ENCODE measurements around the gene CTNNA3. TPM values are rescaled to one million over a fixed set of nuclear protein-coding genes. Genes with fewer than 3 reads are reported as not detected.

Gene CTNNA3
- total and polyA plus RNA-seq, 5 experiments from 2014 or later = not detected

GRCh38 chr10:67022099-67022498 is 673.9 kb downstream of the CTNNA3 start:
- DNase-seq = no peak
- Mint-ChIP-seq H3K4me1 (no peaks in the 10 kb centered on the region), H3K27ac (no peak overlapping the region), H3K9me3 (peaks cover 0 to 16% (median 5%) of the 10 kb centered on the region in 9 donors), H3K27me3 (no peaks in the 10 kb centered on the region), H3K4me3 (no peak overlapping the region), H3K36me3 (no peaks in the 10 kb centered on the region)
- POLR2A ChIA-PET = no interaction called here
- ATAC-seq = no peak

GRCh38 chr10:67017218-67017617 is 678.8 kb downstream of the CTNNA3 start:
- peaks cover 0 to 11% (median 0%) of the 10 kb centered on the region in 9 donors for H3K9me3 Mint-ChIP-seq
- DNase-seq = no peak
- POLR2A ChIA-PET = no interaction called here
- no peak overlapping the region for H3K4me3 Mint-ChIP-seq
- no peaks in the 10 kb centered on the region for H3K27me3 Mint-ChIP-seq
- H3K27ac Mint-ChIP-seq = no peak overlapping the region
- no peaks in the 10 kb centered on the region for H3K36me3 Mint-ChIP-seq
- no peaks in the 10 kb centered on the region for H3K4me1 Mint-ChIP-seq
- ATAC-seq = no peak

GRCh38 chr10:67015225-67015624 is 680.8 kb downstream of the CTNNA3 start:
- Mint-ChIP-seq H3K27ac (no peak overlapping the region), H3K9me3 (peaks cover 0 to 11% (median 0%) of the 10 kb centered on the region in 9 donors), H3K4me3 (no peak overlapping the region), H3K4me1 (no peaks in the 10 kb centered on the region), H3K36me3 (no peaks in the 10 kb centered on the region), H3K27me3 (peaks cover 0 to 3% (median 0%) of the 10 kb centered on the region in 5 donors)
- DNase-seq (no peak), ATAC-seq (no peak)
- POLR2A ChIA-PET = no interaction called here

- POLR2A ChIA-PET = no interaction called here
- peaks cover 0 to 9% (median 0%) of the 10 kb centered on the region in 5 donors for H3K27me3 Mint-ChIP-seq
- H3K36me3 Mint-ChIP-seq = no peaks in the 10 kb centered on the region
- H3K4me1 Mint-ChIP-seq = no peaks in the 10 kb centered on the region
- H3K9me3 Mint-ChIP-seq = peaks cover 0 to 11% (median 0%) of the 10 kb centered on the region in 9 donors
- no peak overlapping the region for H3K27ac Mint-ChIP-seq
- no peak overlapping the region for H3K4me3 Mint-ChIP-seq
- DNase-seq (no peak), ATAC-seq (no peak)
Measured at GRCh38 chr10:67011981-67012380, 684.0 kb downstream of the CTNNA3 start.

GRCh38 chr10:67011480-67011879 is 684.5 kb downstream of the CTNNA3 start:
- no peak for ATAC-seq

GRCh38 chr10:67005981-67006380 is 690.0 kb downstream of the CTNNA3 start:
- ATAC-seq (no peak), DNase-seq (no peak)
- POLR2A ChIA-PET = no interaction called here
- H3K27me3 Mint-ChIP-seq = peaks cover 0 to 9% (median 0%) of the 10 kb centered on the region in 5 donors
- H3K4me3 Mint-ChIP-seq = no peak overlapping the region
- peaks cover 0 to 8% (median 0%) of the 10 kb centered on the region in 9 donors for H3K9me3 Mint-ChIP-seq
- H3K36me3 Mint-ChIP-seq = no peaks in the 10 kb centered on the region
- no peak overlapping the region for H3K27ac Mint-ChIP-seq
- H3K4me1 Mint-ChIP-seq = no peaks in the 10 kb centered on the region

More at GRCh38 chr10:67011480-67011879, 684.5 kb downstream of the CTNNA3 start:
- no peaks in the 10 kb centered on the region for H3K36me3 Mint-ChIP-seq
- no peak for DNase-seq
- no peak overlapping the region for H3K4me3 Mint-ChIP-seq
- H3K27me3 Mint-ChIP-seq = peaks cover 0 to 9% (median 0%) of the 10 kb centered on the region in 5 donors
- peaks cover 0 to 11% (median 0%) of the 10 kb centered on the region in 9 donors for H3K9me3 Mint-ChIP-seq
- POLR2A ChIA-PET = interaction anchor here (0.6 kb wide), 1 partner anchor 334 kb away, joined by 4 read pairs; no protein-coding TSS in a partner anchor
- no peaks in the 10 kb centered on the region for H3K4me1 Mint-ChIP-seq
- no peak overlapping the region for H3K27ac Mint-ChIP-seq

GRCh38 chr10:67004690-67005089 is 691.3 kb downstream of the CTNNA3 start:
- POLR2A ChIA-PET = no interaction called here
- DNase-seq = no peak

GRCh38 chr10:66999762-67000545 is 696.0 kb downstream of the CTNNA3 start:
- no peak overlapping the region for H3K4me3 Mint-ChIP-seq
- ATAC-seq (no peak), DNase-seq (no peak)
- H3K36me3 Mint-ChIP-seq = no peaks in the 10 kb centered on the region
- peaks cover 0 to 8% (median 0%) of the 10 kb centered on the region in 9 donors for H3K9me3 Mint-ChIP-seq
- no peak overlapping the region for H3K27ac Mint-ChIP-seq
- no peaks in the 10 kb centered on the region for H3K4me1 Mint-ChIP-seq
- POLR2A ChIA-PET = no interaction called here
- H3K27me3 Mint-ChIP-seq = no peaks in the 10 kb centered on the region

More at GRCh38 chr10:67004690-67005089, 691.3 kb downstream of the CTNNA3 start:
- Mint-ChIP-seq H3K9me3 (peaks cover 0 to 12% (median 0%) of the 10 kb centered on the region in 9 donors), H3K4me3 (no peak overlapping the region), H3K4me1 (no peaks in the 10 kb centered on the region), H3K36me3 (no peaks in the 10 kb centered on the region), H3K27ac (no peak overlapping the region), H3K27me3 (peaks cover 0 to 6% (median 0%) of the 10 kb centered on the region in 5 donors)
- no peak for ATAC-seq

GRCh38 chr10:66996996-66997395 is 699.0 kb downstream of the CTNNA3 start:
- DNase-seq (no peak), ATAC-seq (no peak)
- Mint-ChIP-seq H3K27me3 (no peaks in the 10 kb centered on the region), H3K4me3 (no peak overlapping the region), H3K4me1 (no peaks in the 10 kb centered on the region), H3K9me3 (peaks cover 0 to 8% (median 0%) of the 10 kb centered on the region in 9 donors), H3K27ac (no peak overlapping the region), H3K36me3 (no peaks in the 10 kb centered on the region)
- POLR2A ChIA-PET = no interaction called here

GRCh38 chr10:66990143-66990830 is 705.7 kb downstream of the CTNNA3 start:
- Mint-ChIP-seq H3K9me3 (peaks cover 0 to 12% (median 0%) of the 10 kb centered on the region in 9 donors), H3K36me3 (no peaks in the 10 kb centered on the region), H3K27ac (no peak overlapping the region), H3K4me1 (no peaks in the 10 kb centered on the region), H3K4me3 (no peak overlapping the region), H3K27me3 (no peaks in the 10 kb centered on the region)
- DNase-seq (no peak), ATAC-seq (no peak)
- POLR2A ChIA-PET = no interaction called here

GRCh38 chr10:66983475-66983818 is 712.5 kb downstream of the CTNNA3 start:
- POLR2A ChIA-PET = no interaction called here
- H3K27me3 Mint-ChIP-seq = peaks cover 0 to 4% (median 2%) of the 10 kb centered on the region in 5 donors
- H3K36me3 Mint-ChIP-seq = no peaks in the 10 kb centered on the region
- no peaks in the 10 kb centered on the region for H3K4me1 Mint-ChIP-seq
- peaks cover 0 to 10% (median 0%) of the 10 kb centered on the region in 9 donors for H3K9me3 Mint-ChIP-seq
- no peak overlapping the region for H3K27ac Mint-ChIP-seq
- no peak overlapping the region for H3K4me3 Mint-ChIP-seq
- DNase-seq (no peak), ATAC-seq (no peak)

GRCh38 chr10:66982792-66983474 is 713.1 kb downstream of the CTNNA3 start:
- Mint-ChIP-seq H3K36me3 (no peaks in the 10 kb centered on the region), H3K27ac (no peak overlapping the region), H3K27me3 (peaks cover 0 to 4% (median 2%) of the 10 kb centered on the region in 5 donors), H3K9me3 (peaks cover 0 to 10% (median 0%) of the 10 kb centered on the region in 9 donors), H3K4me1 (no peaks in the 10 kb centered on the region), H3K4me3 (no peak overlapping the region)
- ATAC-seq (no peak), DNase-seq (no peak)
- POLR2A ChIA-PET = no interaction called here

- Mint-ChIP-seq H3K4me3 (no peak overlapping the region), H3K9me3 (peaks cover 0 to 9% (median 0%) of the 10 kb centered on the region in 9 donors), H3K4me1 (no peaks in the 10 kb centered on the region), H3K36me3 (no peaks in the 10 kb centered on the region), H3K27ac (no peak overlapping the region), H3K27me3 (peaks cover 0 to 4% (median 2%) of the 10 kb centered on the region in 5 donors)
- ATAC-seq (no peak), DNase-seq (no peak)
- POLR2A ChIA-PET = no interaction called here
Measured at GRCh38 chr10:66982053-66982420, 714.0 kb downstream of the CTNNA3 start.

Data from naive thymus-derived CD8-positive, alpha-beta T cell (primary cell).